NCI-H1930 (cell line): ENCODE measurements around the gene MGAT4A.
"Not testable (repeated sequence)": the region's sequence is repeated elsewhere in the genome, so short reads cannot be mapped to it uniquely, and the experiment has no call there.

Experiments used
- DNase-seq, 2 experiments: peaks; one replicate each; lab custom pipeline; 2025; lab: John Stamatoyannopoulos, UW

MGAT4A gene

DNA sequence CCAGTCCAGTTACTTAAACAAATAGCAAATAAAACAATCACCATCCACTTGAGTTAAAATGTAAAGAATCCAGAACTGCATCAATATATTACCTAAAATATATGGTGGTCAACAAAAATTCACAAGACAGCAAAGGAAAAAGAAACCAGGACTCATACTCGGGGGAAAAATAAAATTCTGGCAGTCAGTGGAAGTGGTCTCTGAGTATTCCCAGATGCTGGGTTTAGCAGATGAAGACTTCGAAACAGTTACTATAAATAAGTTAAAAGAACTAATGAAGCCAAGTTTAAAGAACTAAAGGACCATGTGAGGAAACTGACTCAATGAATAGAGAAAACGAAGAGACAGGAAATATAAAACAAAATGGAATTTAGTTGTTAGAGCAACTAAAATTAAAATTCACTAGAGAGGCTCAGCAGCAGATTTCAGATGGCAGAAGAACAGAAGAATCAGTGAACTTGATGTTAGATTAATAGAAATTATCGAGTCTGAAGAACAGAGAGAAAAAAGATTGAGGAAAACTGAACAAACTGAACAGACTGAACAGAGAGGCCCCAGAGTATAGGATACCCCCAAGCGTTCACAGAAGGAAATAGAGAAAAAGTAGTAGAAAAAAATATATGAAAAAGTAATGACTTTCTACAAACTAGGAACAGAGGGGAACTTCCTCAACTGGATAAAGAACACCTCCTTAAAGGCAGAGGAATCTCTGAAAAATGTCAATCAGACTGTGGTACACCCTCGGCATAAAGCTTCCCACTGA is 27.9 kb downstream of the MGAT4A start:
- DNase-seq, result no peak

DNA sequence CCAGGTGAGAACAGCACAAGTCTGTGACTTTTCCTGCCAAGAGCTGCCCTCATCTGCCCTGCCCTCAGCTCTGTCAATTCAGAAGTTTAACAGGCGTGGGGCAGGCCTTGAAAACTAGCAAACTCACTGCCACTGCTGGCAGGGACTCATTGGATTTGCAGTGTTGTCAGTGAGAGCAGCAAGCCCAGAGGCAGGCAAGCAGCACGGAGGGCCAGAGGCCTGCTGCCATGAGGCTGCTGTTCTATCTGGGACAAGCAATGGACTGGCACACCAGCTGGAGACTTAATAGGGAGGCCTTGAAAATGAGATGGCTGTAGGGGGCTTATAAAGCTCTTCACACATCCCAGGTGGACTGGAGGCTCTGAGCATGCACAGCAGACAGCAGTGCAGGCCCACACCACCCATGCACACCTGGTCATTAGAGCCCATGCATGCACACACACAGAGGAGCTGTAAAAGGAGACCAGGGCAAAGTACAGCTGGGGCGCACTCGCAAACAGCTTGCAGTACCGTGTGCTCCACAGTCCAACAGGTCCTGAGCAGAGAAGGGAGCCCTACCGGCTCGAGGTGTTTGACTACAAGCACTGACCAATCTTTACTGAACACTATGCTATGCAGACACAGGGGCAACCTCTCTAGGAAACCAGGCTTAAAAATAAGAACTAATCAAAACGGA is 28.7 kb downstream of the MGAT4A start:
- no peak for DNase-seq

DNA sequence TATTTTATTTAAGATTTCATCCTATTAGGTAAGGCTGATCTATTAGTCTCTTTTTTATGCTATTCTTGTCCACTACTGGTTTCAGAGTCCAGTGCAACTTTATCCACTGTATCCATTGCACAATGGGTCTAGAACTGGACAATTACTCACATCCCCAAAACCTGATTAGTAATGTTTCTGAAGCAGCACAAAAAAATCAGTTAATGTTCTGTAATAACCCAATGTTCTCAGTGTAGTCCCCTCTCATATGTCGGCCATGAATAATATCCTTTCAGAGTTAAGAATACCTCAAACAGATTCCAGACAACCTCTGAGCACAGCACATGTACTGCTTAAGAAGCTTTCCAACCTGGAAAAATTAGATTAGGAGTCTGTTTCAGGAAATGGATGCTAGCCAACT is 29.7 kb downstream of the MGAT4A start:
- no peak for DNase-seq

DNA sequence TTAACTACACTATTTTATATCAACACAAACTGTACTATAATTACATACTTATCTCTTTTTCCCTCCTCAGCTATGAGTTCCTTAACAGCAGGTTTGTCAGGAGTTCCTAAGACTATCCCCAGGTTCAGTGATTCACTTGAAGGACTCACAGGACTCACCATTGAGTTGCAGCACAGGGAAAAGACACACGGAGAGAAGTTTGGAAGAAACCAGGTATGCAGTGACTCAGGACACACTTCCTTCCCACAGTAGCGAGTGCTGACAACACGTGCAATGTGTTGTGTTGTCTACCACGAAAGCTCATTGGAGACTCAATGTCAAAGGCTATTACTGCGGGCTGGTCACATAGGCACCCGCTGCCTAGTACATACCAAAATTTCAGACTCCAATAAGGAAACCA is 32.0 kb downstream of the MGAT4A start:
- no peak for DNase-seq

DNA sequence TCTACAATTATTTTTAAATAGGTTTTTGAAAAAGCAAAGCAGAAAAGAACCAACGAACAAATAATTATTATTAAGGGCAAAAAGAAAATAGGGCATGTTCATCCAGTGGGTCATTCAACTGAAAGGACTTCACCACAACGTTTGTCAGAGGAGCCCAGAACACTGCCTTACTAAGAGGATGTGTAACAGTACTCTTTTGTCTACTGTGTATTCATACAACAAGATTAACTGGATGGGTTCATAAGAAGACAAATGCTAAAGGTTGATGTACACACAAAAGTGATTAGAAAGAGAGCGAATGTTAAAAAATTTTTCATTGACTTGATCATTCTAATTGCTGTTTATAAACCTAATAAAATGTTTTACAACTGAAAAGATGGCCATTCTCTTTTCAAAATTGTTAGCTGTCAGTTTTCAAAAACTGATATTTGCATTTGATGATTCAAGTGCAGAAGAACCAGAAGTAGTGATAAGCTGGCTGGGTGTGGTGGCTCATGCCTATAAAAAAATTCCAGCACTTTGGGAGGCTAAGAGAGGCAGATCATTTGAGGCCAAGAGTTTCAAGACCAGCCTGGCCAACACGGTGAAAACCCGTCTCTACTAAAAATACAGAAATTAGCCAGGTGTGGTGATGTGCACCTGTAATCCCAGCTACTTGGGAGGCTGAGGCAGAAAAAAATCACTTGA is 33.1 kb downstream of the MGAT4A start:
- no peak for DNase-seq

DNA sequence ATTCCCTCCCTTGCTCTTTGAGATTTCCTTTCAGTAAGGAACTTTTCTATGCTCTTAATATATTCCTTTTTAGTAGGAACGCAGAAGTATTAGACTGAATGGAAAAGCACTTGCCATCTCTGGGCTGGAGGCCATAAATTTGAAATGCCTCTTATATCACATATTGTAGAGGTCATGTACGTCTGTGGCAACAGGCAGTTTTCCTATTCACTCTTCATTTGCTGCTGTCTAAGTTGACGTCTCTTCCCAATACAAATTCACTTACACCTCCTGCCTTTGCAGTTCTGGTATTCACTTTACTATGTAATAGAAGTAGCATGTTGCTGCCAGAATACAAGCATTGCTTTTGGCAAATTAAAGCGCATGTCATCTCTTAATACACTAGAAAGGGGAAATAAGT is 34.7 kb downstream of the MGAT4A start:
- DNase-seq, result no peak

DNA sequence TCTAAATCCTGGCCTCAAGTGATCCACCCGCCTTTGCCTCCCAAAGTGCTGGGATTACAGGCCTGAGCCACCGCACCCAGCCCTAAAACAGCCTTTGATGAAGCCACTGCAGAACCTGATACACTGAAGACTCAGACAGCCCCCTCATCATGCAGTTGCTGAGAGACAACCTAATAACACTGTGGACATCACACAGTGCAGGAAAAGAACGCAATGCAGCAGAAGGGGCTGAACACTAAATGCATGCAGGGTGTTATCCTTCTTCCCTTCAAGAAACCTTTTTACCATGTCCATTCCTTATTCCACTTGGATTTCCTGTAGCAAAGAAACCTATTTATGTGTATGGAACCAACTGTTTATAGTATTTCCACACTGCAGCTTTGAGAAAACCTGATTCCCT is 35.7 kb downstream of the MGAT4A start:
- no peak for DNase-seq

DNA sequence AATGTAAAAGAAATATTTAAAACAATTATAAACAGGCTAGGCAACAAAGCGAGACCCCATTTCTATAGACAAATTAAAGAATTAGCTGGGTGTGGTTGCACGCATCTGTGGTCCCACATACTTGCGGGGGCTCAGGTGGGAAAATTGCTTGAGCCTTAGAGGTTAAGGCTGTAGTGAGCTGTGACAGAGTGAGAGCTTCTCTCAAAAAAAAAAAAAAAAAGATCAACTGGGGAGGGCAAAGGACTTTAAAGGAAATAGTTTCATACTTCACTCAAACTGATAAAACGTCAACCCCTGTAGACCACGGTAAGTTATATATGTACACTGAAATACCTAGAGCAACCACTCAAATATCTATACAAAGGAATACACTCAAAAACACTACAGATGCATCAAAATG is 37.5 kb downstream of the MGAT4A start:
- no peak for DNase-seq

DNA sequence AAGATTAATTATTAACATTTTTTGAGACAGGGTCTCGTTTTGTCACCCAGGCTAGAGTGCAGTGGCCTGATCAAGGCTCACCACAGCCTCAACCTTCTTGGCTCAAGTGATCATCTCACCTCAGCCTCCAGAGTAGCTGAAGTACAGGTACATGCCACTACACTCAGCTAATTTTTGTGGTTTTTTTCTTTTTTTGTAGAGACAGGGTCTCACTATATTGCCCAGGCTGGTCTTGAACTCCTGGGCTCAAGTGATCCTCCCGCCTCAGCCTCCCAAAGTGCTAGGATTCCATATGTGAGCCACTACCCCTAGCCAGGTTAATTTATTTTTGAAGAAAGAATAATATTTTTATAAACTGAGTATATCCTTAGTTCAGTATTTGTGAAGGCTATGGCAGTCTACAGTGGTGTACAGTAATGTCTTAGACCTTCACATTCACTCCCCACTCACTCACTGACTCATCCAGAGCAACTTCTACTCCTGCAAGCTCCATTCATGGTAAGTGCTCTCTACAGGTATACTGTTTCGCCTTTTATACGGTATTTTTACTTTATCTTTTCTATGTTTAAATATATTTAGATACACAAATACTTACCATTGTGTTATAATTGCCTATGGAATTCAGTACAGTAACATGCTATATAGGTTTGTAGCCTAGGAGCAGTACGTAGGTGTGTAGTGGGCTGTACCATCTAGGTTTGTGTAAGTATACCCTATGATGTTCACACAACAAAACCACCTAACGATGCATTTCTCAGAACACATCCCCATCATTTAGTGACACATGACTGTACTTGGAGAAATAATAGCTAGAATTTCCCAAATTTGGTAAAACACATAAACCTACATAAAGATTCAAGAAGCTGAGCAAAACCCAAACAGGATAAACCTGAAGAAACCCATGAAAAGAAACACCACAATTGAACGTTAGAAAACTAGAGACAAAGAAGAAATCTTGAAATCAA is 38.6 kb downstream of the MGAT4A start:
- no peak for DNase-seq

DNA sequence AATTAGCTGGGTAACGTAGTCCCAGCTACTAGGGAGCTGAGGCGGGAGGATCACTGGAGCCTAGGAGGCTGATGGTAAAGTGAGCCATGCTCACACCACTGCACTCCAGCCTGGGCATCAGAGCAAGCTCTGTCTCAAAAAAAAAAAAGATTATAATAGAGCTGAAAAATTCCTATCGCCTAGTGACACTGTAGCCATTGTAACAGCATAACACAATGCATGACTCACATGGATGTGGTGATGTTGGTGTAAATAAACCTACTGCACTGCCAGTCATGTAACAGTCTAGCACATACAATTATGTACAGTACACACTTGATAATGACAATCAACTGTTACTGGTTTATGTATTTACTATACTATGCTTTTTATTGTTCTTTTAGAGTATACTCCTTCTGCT is 39.6 kb downstream of the MGAT4A start:
- no peak for DNase-seq

DNA sequence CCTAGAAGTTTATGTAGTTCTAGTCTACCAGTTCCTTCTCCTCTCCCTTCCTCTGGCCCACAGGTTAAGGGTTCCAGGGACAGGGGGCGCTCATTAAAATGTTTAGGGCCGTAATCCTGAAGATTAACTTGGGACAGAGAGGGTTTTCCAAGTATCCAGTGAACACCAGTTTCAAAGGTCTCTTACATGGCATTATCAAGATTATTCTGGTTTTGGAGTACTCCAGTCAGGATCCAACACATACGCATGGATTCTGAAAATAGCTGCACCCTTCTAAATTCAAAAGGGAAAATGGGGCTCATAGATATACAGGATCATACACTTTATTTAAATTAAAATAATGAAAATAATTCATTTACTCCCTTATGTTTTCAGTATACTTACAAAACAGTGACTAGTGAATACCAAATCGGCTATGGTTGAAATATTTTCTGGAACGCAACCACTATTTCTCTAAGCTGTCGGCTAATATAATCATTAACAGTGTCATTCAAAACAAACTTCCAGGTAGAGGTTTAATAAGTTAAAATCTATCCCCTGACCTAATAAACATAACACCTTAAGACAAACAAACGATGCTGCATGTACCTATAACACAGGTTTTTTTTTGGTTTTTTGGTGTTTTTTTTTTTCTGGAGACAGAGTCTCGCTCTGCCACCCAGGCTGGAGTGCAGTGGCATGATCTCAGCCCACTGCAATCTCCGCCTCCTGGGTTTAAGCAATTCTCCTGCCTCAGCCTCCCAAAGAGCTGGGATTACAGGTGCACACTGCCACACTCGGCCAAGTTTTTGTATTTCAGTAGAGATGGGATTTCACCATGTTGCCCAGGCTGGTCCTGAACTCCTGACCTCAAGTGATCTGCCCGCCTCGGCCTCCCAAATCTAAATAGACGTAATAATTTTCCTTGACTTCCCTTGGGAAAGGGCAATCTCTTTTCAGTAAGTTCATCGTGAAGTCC is 44.7 kb downstream of the MGAT4A start:
- no peak for DNase-seq

DNA sequence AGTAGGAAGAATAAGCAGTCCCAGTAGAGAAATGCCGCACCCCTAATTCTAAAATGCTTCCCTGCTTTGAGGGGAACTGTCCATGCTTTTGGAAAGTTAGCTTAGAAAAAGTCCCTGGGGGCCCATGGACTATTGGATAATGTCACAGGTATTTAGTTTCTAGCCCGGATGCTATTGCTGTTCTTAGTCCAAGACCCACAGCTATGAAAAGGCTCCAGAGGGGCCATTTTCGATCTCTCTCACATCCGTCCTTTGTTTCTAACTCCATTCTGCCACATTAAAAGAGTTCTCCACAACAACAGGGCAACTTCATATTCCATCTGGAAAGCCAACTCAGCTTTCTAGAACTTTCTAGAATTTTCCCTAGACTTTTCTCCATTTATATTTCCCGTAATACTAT is 47.2 kb downstream of the MGAT4A start:
- DNase-seq, result no peak

DNA sequence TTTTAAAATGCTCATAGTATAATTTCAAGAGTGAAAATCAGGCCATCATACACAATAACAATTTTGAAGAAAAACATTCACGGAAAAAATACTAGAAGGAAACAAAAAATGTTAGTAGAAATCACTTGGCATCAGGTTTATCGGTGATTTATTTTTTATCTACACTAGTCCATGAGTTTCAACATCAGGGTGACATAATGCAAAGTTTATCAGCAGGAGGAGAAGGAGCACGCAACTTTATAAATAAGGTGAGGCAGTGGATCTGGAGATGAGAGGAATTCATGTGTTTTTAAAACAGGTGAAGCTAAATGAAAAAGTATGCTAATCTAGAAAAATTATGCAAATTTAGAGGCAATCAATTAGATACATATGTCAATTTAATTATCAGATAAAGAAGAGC is 54.2 kb downstream of the MGAT4A start:
- no peak for DNase-seq

DNA sequence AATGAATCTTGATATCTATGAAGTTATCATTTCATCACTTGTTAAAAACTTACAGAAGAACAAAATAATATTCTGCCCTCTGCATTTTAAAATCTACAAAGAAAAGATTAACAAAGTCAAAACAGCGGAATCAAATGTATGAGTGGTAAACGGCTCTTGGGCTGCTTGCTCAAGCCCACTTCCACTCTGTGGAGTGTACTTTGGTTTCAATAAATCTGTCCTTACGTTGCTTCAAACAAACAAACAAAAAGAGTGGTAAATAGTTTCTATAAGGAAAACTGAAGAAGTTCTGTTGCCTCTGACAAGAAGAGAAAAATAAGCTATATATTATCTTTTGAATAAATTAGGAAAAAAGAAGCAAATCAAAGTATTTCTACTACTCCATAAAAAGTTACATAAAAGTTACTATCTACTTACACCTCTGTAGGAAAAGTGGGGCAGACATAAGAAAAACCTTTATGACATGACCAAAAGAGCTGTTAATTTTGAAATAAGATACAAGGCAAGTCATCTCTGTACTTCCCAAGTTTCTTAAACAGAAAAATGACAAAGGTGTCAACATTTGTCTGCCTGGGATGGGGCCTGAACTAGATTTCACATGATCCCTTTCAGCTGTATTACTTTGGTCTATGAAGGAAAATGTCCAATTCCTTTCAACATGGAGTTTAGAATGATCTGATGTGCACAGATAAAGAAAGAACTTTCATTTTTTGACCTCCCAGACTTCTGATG is 56.5 kb downstream of the MGAT4A start:
- no peak for DNase-seq

DNA sequence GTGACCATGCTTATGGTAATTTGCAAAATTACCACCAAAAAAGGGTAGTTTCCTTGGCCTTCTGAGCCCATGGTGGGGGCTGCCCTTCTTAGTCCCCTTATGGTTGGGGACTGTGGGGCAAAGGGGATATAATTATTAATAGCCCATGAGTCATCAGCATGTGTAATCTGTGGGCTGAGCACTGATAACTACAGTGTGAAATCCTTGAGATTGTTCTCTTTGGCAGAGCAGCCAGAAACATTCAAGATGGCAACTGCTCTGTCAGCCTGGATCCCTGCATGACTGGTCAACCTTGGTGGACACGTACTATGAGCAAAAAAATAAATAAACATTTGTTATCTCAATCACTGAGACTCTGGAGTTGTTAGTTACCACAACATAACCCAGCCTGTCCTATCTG is 61.3 kb downstream of the MGAT4A start:
- DNase-seq, result no peak

DNA sequence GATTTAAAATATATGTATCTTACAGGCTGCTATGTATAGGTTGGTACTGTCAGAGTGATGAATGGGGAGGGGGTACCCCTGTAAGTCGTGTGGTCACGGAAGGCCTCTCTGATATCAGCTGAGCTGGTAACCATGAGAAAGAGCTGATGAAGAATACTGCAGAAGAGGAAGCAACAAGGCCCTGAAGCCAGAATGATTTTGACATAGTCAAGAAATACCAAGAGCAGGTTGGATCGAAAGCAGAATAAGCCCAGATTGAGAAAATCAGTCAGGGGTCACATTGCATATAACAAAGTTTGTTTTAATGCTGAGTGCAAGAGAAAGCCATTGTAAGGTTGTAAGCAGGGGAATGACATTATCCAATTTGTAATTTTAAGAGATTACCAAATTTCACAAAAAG is 65.3 kb downstream of the MGAT4A start:
- no peak for DNase-seq

DNA sequence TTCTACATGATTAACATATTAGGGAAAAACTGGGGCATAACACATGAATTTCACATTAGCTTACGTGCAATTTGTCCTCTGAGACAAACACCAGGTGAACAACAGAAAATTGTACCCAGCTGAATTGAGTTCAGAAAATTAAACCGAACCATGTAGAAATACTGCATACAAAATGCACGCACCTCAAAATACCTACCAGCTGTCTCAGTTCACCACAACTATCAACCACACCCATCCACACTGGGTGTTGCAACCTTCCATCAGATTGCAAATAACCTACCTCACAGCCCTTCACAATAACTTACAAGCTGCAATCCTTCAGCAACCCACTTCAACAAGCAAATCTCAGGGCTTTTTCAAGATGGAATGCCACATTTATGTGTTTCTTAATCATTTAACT is 66.6 kb downstream of the MGAT4A start:
- DNase-seq, result no peak

DNA sequence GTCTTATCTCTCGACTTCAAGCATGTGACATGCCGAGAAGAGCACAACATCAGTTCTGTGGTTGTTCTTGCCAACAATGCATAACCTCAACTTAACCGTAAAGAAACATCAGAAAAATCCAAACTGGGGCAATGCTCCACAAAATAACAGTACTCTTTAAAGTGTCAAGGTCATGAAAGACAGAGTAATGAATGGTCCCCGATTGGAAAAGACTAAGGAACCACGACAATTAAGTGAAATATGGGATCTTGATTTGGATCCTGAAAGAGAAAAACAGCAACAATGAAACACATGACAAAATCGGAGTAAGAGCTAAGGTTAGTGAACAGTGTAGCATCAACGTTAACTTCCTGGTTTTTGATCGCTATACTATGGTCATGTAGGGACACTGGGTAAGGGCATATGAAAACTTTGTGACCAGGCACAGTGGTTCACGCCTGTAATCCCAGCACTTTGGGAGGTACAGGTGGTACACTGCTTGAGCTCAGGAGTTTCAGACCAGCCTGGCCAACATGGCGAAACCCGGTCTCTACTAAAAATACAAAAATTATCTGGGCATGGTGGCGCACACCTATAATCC is 67.3 kb downstream of the MGAT4A start:
- DNase-seq, result no peak

DNA sequence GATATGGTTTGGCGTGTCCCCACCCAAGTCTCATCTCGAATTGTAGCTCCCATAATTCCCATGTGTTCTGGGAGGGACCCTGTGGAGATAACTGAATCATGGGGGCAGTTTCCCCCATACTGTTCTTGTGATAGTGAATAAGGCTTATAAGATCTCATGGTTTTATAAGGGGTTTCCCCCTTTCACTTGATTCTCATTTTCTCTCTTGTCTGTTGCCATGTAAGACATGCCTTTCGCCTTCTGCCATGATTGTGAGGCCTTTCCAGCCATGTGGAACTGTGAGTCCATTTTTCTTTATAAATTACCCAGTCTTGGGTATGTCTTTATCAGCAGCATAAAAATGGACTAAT is 71.5 kb downstream of the MGAT4A start:
- not testable (repeated sequence) for DNase-seq
